A673 (cell line): ENCODE data around the gene PDCD4. TPM values are rescaled to one million over a fixed set of nuclear protein-coding genes. Genes with fewer than 3 reads are reported as not detected.

Experiments used
- BruUV-seq: library from RNA; stranded (reverse); fragments of 400-500 nt; replicated peaks from 2 replicates; lab custom pipeline; 2021; lab: Mats Ljungman, UMichigan
- CTCF ChIA-PET: fragments of 300-600 bp; sonication (Branson Sonifier 250); formaldehyde crosslinking; loops from one replicate; lab custom pipeline; 2022; ENCODE audit warnings: antibody characterized with exemption; lab: Charles Lee
- POLR2A ChIA-PET: fragments of 300-600 bp; sonication (Branson Sonifier 250); formaldehyde crosslinking; loops from one replicate; lab custom pipeline; 2022; ENCODE audit warnings: antibody characterized with exemption; ENCODE audit not compliant: low non-redundant PET; lab: Charles Lee
- DNase-seq: peaks from one replicate; pipeline ENCODE4 v3.0.0-alpha.2; 2015; ENCODE audit warnings: low spot score
- H3K27ac ChIP-seq: fragments of 200-600 bp; sonication (generic); 2 replicates; pipeline ENCODE4 v1.5.1; 2016; ENCODE audit warnings: mixed run types, low read depth, mild to moderate bottlenecking, mixed read lengths, antibody characterized with exemption, low read length; ENCODE audit not compliant: poor library complexity, severe bottlenecking
- H3K27me3 ChIP-seq: fragments of 200-600 bp; sonication (generic); replicated peaks from 2 replicates; pipeline ENCODE4 v1.6.1; 2017; ENCODE audit warnings: mixed run types, low read depth, mild to moderate bottlenecking, mixed read lengths, antibody characterized with exemption, low read length; ENCODE audit not compliant: insufficient read depth, poor library complexity
- H3K36me3 ChIP-seq: fragments of 200-600 bp; sonication (generic); 2 replicates; pipeline ENCODE4 v1.6.1; 2016; ENCODE audit warnings: mixed run types, mild to moderate bottlenecking, mixed read lengths, antibody characterized with exemption, low read length; ENCODE audit not compliant: insufficient read depth, poor library complexity, severe bottlenecking
- H3K4me1 ChIP-seq: fragments of 200-600 bp; sonication (generic); 2 replicates; pipeline ENCODE4 v1.6.1; 2017; ENCODE audit warnings: mixed run types, mild to moderate bottlenecking, mixed read lengths, antibody characterized with exemption, low read length; ENCODE audit not compliant: insufficient read depth, poor library complexity, severe bottlenecking
- H3K4me3 ChIP-seq: fragments of 200-600 bp; sonication (generic); 2 replicates; pipeline ENCODE4 v1.5.1; 2016; ENCODE audit warnings: low read depth, mixed run types, mild to moderate bottlenecking, mixed read lengths, low read length; ENCODE audit not compliant: poor library complexity, severe bottlenecking
- H3K9me3 ChIP-seq: fragments of 200-600 bp; sonication (generic); 2 replicates; pipeline ENCODE4 v1.6.1; 2016; ENCODE audit warnings: mixed run types, low read depth, mild to moderate bottlenecking, mixed read lengths, antibody characterized with exemption, low read length; ENCODE audit not compliant: poor library complexity, severe bottlenecking
- CTCF ChIP-seq: fragments of 300-800, 200-600 bp; sonication (generic); conservative IDR thresholded peaks from 2 replicates; pipeline ENCODE4 v1.5.1; 2017; ENCODE audit warnings: low read depth, mild to moderate bottlenecking, antibody characterized with exemption, low read length, moderate library complexity, mixed read lengths
- EZH2 ChIP-seq: fragments of 200-600 bp; sonication (generic); IDR thresholded peaks from 2 replicates; pipeline ENCODE4 v1.6.1; 2017; ENCODE audit warnings: borderline replicate concordance, low read depth, mild to moderate bottlenecking, mixed read lengths, antibody characterized with exemption, low read length; ENCODE audit not compliant: poor library complexity, severe bottlenecking
- intact Hi-C: fragments of 100-400 bp; cut with micrococcal nuclease; formaldehyde crosslinking; loops from one replicate; pipeline ENCODE4 v1.10.0; 2022; ENCODE audit not compliant: unreplicated experiment
- total RNA-seq: library from RNA; stranded (reverse); gene quantifications from 2 replicates; pipeline ENCODE4 v1.2.3, GENCODE V29; 2021

PDCD4 gene
- total RNA-seq, 1 experiment from 2014 or later: 17.3 TPM

GRCh38 chr10:110939419-110939818 lies 67.7 kb downstream of the PDCD4 start:
- Histone ChIP-seq H3K9me3 (peaks cover 6% of the 10 kb centered on the region), H3K4me3 (no peak overlapping the region), H3K36me3 (peaks cover 9% of the 10 kb centered on the region), H3K4me1 (peaks cover 5% of the 10 kb centered on the region), H3K27me3 (no peaks in the 10 kb centered on the region), H3K27ac (no peak overlapping the region)
- ChIA-PET POLR2A (no interaction called here), CTCF (no interaction called here)
- BruUV-seq: no TSS peak
- TF ChIP-seq EZH2 (no peak), CTCF (no peak)
- intact Hi-C loops: loop anchor here (1.0 kb wide), 1 partner anchor 8 kb away; no protein-coding TSS in a partner anchor
- no peak for DNase-seq

- intact Hi-C loops: no loop called here
- H3K36me3 ChIP-seq: peaks cover 9% of the 10 kb centered on the region
- CTCF ChIA-PET: no interaction called here
Observed at GRCh38 chr10:110944792-110945396, 73.2 kb downstream of the PDCD4 start.

DNA sequence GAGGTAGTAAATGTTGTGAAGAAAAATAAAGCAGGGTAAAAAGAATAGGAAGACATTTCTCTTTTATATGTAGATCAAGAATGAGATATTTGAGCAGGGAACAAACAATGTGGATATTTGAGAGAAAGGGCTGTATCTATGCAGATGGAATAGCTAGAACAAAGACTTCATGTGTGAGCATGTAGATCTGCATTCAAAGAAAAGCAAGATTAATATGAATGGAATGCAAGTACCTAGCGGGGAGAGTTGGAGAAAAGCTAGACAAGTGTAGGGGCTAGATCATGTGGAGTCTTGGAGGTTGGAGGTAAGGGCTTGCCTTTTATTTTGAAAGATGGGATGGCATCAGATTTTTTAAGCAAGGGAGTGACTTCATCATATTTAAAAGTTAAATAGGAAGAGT lies 74.8 kb downstream of the PDCD4 start:
- Histone ChIP-seq H3K4me3 (no peak overlapping the region), H3K9me3 (peaks cover 6% of the 10 kb centered on the region), H3K36me3 (peaks cover 9% of the 10 kb centered on the region), H3K27me3 (no peaks in the 10 kb centered on the region), H3K4me1 (peaks cover 17% of the 10 kb centered on the region), H3K27ac (no peak overlapping the region)
- DNase-seq: no peak
- CTCF ChIA-PET: no interaction called here
- intact Hi-C loops: no loop called here
- POLR2A ChIA-PET: no interaction called here
- TF ChIP-seq CTCF (no peak), EZH2 (no peak)
- no TSS peak for BruUV-seq

More at GRCh38 chr10:110944792-110945396, 73.2 kb downstream of the PDCD4 start:
- DNase-seq: peak; percentile 78
- Histone ChIP-seq H3K4me1 (peaks cover 17% of the 10 kb centered on the region), H3K27ac (peak overlapping the region; percentile 49), H3K27me3 (no peaks in the 10 kb centered on the region), H3K4me3 (no peak overlapping the region), H3K9me3 (peaks cover 6% of the 10 kb centered on the region)
- TF ChIP-seq CTCF (no peak), EZH2 (no peak)
- POLR2A ChIA-PET: interaction anchor here (0.7 kb wide), 1 partner anchor 41 kb away, joined by 3 read pairs; no protein-coding TSS in a partner anchor
- no TSS peak for BruUV-seq
